Activated CD8-positive, alpha-beta memory T cell treated with anti-CD3 and anti-CD28 coated beads, Interleukin-2, amount 50 U/mL, for 1 hour (primary cell): ENCODE data around the gene ZDHHC11B.
"Not testable (repeated sequence)": the region's sequence is repeated elsewhere in the genome, so short reads cannot be mapped to it uniquely, and the experiment has no call there.

ENCODE experiments used
- DNase-seq: peaks from one replicate; pipeline ENCODE4 v3.0.0-alpha.2; 2020; ENCODE audit errors: extremely low read depth

The ZDHHC11B gene

DNA sequence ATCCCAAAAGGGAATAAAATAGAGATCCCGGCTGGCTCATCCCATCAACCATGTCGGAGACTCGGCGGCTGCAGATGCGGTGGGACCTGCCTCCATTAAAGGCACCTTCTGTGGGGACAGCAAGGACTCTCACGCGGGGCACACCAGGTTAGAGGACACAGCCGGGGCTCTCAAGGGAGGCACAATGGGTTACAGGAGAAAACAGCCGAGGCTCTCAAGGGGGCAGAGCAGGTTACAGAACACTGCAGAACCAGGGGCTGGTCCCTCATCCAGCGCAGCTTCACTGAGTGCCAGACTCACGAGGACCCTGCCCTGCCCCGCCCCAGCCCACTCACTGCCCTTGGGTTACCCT lies 98.4 kb downstream of the ZDHHC11B start:
- not testable (repeated sequence) for DNase-seq

DNA sequence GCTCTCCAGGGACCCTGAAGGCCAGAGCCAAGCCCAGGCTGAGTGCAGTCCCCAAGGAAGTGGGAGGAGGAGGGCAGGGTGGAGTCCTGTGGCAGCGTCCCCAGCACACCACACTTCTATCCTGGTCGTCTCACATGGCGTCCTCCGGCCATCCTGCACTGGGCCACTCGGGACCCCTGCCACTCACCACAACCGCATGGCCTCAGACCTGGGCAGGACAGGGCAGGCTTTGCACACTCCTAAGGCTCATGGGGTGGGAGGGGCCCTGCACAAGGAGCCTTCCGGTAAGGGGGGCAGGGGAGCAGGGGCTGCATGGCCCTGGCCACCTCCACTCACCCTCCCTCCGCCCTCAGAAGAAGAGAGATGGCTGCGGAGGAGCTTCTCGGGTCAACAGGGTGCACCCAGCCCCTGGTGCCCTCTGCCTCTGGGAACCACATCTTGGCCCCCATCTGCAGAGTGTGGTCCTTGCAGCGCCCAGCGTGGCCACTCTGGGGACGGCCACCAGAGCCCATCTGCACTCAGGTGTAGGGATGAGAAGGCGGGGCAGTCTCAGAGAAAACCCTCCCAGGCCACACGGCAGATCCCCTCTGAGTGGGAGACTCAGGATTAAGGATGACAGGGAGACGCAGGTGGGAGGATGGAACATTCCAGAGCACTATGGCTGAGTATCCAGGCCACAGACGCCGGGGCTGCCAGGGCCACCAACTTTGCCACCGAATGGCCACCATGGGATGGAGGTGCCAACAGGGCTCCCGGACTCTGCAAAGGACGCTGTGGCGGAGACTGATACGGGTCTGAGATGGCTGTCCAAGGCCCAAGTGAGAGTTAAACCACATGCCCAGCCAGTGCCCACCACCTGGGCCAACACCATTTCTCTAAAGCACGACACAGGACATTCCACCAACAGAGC lies 99.0 kb downstream of the ZDHHC11B start:
- no peak for DNase-seq

DNA sequence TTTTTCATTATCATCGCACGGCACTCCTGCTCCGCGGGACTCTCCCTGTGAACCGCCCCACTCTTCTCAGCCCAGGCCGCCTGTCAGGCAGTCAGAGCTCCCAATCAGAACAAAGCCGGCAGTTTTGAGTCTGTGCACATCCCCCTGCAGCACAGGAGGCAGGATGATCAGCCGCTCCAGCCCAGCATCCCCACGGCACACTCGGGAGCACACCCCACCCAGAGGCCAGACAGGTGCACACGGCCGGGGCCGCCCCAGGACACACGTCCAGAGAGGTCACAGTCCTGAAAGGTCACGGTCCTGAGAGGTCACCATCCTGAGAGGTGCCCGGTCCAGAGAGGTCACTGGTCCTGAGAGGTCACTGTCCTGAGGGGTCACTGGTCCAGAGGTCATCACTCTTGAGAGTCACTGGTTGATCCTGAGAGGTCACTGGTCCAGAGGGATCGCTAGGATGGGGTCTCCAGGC lies 99.7 kb downstream of the ZDHHC11B start:
- no peak for DNase-seq

DNA sequence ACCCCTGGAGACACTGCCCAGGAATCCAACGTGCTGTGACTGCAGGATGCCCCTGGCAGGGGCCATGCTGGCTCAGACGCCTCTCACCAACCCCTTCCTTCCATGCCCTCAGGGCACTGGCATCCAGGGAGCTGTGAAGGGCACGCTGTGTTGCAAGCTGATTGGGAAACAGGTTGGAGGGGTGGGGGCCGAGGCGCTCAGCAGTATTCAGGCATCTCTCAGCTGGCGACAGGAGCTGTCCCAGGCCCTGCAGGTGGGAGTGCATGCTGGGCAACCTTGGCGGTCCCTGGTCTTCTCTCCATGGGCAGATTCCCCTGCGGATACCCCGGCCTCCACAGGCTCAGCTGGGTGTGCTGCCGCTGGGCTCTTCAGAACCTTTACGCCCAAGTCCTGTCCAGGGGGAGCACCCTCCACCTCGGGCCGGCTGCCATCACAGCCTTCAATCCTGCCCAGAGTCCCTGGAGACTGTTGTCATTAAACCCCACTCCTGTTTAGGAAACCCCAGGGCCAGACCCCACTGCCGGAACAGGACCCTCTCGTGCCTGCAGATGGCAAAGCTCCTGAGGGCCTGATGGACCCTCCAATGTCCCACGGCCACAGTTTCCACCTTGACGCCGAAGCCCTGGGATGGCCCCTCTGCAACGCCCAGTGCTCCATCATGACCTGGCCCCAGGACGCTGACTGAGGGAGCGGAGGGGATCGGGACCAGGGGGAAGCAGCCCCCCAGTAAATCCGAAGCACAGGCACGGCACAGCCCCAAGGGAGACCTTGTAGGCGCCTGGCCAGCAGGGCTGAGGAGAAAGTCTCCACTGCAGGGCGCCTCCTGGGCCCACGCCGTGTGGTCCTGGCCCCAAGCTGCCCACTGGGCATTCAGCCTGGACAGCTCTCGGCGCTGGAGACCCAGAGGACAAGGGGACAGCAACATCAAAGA lies 100.7 kb downstream of the ZDHHC11B start:
- DNase-seq = no peak

DNA sequence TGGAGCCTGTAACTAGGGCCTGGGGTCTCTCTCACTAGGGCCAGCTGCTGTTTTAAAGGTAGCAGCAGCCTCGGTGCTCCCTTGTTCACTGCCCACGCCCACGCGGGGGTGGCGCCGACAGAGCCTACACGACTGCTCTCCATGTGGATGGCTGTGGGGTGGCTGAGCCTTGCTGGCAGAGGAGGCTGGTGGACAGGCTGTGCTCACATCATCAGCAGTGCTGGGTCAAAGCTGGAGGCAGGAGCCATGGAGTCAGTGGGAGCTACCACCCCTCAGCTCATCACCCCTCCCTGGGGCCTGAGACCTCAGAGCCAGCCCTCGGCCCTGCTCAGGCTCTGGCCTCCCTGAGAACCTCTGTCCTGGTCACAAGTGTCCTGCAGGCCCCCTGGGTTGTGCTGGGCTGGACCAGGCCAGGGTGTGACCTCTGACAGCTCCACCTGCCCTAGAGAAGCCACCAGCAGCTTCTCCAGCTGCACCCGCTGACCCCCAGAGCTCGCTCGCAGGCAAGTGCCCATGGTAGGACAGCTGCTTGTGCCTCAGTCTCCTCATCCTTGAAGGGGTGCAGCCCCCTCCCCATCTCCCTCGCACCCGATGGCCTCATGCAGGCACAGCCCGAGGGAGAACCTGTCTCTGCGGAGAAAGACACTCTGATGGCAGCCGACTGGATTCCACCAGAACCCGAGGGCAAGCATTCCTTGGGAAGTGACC lies 101.7 kb downstream of the ZDHHC11B start:
- DNase-seq = not testable (repeated sequence)

DNA sequence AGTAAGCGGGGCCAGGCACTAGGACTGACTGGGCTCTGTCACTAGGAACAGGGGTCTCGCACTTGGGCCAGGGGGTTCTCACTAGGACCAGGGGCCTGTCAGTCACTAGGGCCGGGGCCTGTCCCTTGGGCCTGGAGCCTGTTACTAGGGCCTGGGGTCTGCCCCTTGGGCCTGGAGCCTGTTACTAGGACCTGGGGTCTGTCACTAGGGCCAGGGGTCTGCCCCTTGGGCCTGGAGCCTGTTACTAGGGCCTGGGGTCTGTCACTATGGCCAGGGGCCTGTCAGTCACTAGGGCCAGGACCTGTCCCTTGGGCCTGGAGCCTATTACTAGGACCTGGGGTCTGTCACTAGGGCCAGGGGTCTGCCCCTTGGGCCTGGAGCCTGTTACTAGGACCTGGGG lies 102.3 kb downstream of the ZDHHC11B start:
- DNase-seq = not testable (repeated sequence)

DNA sequence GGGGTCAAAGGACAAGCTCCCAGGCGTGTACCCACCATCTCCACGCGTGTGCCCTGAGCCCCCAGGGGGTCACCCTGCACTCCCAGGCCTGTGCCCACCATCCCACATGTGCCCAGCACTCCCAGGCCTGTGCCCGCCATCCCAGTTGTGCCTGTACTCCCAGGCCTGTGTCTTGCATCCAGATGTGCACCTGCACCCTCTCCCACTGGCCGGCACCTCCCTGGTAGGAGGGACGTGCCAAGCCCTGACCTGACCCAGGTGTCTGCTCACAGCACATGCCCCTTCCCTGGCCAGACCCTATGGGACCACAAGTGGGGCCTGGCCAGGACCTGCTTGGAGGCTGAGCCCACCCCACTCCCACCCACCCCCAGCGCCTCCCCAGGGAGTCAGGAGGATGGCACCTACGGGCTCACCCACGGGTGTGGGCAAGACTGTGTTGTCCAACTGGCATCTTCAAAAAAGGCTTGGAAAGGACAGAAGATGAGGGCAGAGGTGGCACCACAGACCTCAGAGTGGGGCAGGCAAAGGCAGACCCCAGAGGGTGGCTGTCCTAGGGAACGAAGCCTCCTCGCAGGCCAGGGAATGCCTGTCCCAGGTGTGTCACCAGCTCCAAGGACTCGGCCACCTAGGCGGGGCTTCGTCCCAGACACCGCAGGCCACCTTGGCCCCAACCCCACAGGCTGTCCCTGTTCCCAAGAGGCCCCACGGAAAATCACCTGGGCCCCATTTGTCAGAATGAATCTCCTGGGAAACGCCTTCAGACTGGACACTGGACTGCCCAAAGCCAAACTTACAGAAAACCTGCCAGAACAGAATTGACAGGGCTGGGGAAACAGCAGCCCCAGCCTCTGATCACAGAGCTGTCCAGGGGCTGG lies 103.0 kb downstream of the ZDHHC11B start:
- DNase-seq = not testable (repeated sequence)

DNA sequence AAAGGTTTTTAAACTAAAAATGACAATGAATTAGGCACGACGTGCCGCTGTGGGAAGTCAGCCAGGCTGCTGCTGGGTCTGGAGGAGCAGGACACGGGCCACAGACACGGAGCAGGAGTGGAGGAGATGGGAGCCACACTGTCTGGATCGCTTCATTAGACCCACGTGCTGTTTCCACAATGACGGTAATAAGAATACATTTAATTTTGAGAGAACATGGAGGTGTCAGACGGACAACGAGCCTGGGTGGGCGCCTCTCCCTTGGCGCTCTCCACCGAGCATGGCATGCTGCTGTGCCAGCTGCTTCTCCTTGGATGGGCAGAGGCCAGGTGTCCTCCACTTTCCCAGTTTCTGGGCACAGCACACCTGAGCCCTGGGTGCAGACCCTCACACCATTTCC lies 103.7 kb downstream of the ZDHHC11B start:
- DNase-seq = not testable (repeated sequence)

DNA sequence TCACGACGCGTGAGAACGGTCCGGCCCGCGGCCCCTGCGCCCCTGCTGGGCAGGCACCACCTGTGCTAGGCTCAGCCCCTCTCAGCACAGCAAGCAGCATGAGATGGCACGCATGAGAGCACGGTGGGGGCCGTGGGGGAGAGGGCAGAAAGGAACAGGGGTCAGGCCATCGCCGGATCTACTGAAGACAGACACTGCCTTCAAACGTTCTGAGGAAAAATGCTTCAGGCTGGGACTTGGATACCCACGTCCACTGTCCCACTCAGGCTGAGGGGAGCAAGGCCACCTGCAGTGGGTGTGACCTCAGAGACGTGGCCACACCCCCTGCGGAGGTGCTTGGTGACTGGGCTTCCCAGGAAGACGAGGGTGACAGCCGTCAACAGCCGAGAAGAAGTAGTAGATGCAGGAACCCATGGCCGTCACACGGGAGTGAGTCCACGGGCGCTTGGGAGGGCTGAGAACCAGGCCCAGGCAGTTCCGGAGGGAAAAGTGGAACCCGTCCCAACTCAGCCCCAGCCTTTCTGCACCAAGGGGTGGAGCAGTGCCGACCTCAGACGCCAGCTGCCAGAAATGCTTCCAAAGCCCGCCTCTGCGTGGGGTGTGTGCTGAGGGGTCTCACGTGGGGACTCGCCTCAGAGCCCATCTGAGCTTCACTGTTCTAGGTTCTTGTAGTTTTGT lies 104.3 kb downstream of the ZDHHC11B start:
- not testable (repeated sequence) for DNase-seq

DNA sequence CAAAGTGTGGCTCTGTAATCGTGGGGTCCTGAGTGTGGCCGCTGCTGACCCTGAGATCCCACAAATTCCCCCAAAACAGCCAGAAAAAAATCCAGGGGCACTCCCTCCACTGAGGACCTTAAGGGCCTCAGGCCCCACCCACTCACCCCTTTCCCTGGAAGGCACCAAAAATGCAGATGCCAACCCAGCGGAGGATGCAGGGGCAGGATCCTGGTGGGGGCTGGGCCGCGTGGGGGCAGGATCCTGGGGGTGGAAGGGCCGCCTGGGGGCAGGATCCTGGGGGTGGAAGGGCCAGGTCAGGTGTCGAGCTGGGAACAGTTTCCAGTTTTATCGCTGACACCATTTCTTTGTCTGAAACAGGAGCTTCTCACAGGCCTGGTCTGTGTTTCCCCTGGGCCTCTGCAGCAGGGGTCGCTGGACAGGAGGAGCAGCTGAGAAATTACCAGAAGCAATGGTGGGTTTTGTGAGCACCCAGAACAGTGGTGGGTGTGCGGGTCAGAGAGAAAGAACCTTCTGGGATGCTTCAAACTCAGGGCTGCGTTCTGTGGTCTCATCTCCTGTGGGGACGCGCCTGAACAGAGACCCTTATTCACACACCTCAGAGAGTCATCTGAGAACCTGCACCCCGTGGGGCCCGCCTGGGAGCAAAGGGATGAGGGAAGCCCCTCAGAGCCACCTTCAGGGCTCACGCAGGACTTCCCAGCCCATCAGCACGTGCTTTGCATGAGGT lies 105.2 kb downstream of the ZDHHC11B start:
- not testable (repeated sequence) for DNase-seq

DNA sequence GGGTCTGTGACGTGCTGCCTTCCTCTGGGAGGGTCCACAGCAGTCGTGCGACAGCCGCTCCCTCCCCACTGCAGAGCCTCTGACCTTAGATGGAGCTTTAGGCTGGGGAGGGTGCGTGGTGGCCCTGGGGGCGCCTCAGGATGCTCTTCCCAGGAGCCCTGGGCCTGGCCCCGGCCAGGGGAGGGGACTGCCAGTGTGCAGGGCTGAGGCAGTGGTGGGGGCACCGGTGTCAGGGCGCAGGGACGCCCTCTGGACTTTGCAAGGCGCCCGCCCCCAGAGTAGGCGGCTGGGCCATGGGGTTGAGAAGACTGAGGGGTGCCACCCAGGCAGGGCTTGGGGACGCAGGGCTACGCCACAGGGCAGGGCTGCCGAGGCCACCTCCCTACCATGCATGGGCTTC lies 106.0 kb downstream of the ZDHHC11B start:
- DNase-seq = not testable (repeated sequence)

DNA sequence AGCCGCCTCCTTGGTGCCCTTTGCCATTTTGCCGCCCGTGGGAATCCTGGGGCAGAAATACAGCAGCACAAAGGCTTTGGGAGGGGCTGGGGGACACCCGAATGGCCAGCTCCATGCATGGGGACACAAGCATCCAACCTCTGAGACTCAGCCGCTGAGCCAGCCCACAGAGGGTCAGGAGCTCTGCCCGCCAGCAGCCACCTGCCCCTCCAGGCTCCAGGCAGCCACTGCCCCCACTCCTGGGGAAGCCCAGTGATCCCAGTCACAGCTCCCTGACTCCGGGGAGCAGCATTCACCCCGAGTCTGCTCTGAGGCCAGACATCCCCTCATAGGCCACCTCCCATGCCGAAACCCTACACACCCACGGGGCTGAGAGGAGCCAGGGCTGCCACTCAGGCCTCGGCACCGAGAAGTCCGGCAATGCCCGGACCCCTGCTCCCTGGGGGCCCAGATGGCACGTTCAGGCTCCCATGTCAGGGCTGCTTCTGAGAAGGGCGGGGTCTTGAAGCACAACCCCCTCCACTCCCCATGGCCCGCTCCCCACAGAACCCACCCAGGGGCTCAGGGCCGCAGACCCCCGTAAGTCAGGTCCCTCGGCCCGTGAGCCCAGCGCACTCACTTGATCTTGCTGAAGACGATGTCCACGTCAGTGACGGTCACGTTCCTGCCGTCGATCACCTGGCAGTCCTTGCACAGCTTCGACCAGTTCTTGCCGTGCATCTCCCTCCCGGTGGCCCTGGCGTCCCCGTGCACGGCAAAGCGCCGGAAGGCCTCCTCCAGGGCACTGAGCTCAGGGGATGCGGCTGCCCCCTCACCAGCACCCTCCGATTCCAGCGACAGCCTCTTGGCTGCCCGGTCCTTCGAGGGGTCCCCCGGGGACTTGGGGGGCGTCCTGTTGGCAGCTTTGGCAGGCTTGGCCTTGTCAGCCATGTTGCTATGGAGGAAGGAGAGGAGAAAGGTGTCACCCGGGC lies 107.1 kb downstream of the ZDHHC11B start:
- DNase-seq = no peak

DNA sequence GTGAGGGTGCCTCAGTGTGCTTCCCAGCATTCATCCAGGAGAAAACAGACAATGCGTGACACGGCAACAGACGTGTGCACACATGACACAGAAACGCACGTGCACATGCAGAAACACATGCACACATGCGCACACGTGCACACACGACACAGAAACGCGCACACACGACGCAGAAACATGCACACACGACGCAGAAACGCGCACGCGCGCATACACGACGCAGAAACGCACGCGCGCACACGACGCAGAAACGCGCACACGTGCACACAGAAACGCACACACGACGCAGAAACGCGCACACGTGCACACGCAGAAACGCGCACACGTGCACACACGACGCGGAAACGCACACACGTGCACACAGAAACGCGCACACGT lies 107.8 kb downstream of the ZDHHC11B start:
- DNase-seq = no peak

DNA sequence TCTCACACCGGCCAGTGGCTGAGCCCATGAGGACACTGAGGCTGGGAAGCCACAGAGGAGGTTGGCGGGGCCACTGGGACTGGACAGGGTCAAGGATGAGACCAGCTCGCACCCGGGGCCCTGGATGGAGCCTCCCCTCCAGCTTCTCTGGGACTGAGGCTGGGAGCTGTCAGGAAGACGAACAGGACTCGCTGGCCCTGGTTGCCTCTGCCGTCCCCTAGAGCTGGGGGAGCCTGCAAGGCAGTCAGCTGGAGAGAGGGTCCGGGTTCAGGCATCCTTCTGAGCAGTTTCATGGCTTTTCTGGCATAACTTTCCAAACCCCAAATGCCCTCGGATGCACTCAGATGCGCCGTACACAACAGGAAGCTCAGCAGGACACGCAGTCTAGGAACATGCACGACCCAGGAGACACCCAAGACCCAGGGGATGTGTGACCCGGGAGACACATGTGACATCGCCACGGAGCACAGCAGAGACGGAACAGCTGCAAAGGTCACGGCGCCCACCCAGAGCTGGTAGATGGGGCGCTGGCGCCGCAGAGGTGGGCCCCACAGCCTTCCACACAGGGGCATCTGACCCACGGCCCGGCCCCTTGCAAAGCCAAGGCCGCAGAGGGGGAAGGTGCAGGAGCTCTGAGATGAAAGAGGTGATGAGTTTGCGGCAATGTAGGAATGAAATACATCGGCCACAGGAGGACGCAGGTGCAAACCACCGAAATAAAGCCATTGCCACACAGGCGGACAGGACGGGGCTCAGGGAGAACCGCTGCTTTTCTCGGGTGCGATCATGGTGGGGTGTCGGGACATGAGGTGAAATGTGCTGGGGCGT lies 108.4 kb downstream of the ZDHHC11B start:
- no peak for DNase-seq

DNA sequence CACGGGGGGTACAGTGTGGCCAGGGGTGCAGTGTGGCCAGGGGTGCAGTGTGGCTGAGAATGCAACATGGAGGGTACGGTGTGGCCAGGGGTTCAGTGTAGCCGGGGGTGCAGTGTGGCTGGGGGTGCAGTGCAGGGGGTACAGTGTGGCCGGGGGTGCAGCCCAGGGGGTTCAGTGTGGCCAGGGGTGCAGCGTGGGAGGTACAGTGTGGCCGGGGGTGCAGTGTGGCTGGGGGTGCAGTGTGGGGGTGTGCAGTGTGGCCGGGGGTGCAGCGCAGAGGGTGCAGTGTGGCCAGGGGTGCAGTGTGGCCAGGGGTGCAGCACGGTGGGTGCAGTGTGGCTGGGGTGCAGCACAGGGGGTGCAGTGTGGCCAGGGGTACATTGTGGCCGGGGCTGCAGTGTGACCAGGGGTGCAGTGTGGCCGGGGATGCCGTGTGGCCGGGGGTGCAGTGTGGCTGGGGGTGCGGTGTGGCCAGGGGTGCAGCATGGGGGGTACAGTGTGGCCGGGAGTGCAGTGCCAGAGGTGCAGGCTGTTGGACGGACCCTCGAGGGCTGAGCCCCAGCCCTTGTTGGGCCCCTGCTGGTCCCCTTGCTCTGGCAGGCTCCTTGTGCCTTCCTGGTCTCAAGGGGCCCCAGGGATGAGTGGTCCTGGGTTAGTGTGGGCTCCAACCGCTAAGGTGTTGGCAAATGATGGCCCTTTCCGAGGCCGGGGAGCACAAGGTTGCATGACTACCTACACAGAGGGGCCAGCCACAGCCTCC lies 109.2 kb downstream of the ZDHHC11B start:
- no peak for DNase-seq

DNA sequence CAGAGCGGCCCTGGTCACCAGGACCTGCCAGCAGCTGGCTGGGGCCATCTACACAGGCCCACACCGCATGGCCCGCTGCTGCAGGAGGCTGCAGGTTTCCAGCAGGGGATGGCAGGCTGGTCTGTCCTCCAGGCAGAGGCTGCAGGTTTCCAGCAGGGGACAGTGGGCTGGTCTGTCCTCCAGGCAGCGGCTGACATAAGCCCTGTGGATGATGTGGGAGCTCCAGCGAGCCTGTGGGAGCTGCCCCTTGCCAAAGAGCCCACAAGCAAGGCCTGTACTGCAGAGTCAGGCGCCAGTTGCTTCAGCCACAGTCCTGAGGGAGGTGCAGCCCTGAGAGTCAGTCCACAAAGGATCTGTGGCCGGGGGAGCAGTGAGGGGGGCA lies 109.9 kb downstream of the ZDHHC11B start:
- no peak for DNase-seq
